Dedifferentiated amniotic fluid mesenchymal stem cell (primary cell): Measurements from ENCODE around the gene SDHB.

ENCODE experiments used
- DNase-seq: peaks from one replicate; pipeline ENCODE4 v3.0.0-alpha.2; 2016; ENCODE audit errors: extremely low spot score

SDHB gene

GRCh38 chr1:17012775-17013490, 40.9 kb downstream of the SDHB start:
- no peak for DNase-seq

- DNase-seq = peak; percentile 42
Observed at GRCh38 chr1:17011439-17012307, 42.2 kb downstream of the SDHB start, which contains the start of gene ATP13A2. Gene ATP13A2, minus strand, starts transcription at chr1:17011928. Its CDS starts 190 bp downstream, at chr1:17011738.

GRCh38 chr1:17011092-17011438, 42.8 kb downstream of the SDHB start:
- no peak for DNase-seq

GRCh38 chr1:17009706-17010105, 44.1 kb downstream of the SDHB start:
- no peak for DNase-seq

- no peak for DNase-seq
Observed at GRCh38 chr1:17008208-17008855, 45.5 kb downstream of the SDHB start.

- DNase-seq = no peak
Observed at GRCh38 chr1:17007121-17007520, 46.7 kb downstream of the SDHB start.

- no peak for DNase-seq
Observed at GRCh38 chr1:17005365-17005740, 48.5 kb downstream of the SDHB start.

- no peak for DNase-seq
Observed at GRCh38 chr1:17004466-17005364, 49.1 kb downstream of the SDHB start.

GRCh38 chr1:17002524-17002902, 51.3 kb downstream of the SDHB start:
- DNase-seq = no peak

- DNase-seq = no peak
Observed at GRCh38 chr1:17001760-17002523, 51.9 kb downstream of the SDHB start.

GRCh38 chr1:16999863-17000262, 54.0 kb downstream of the SDHB start:
- no peak for DNase-seq

- no peak for DNase-seq
Observed at GRCh38 chr1:16998589-16998988, 55.2 kb downstream of the SDHB start.

- DNase-seq = no peak
Observed at GRCh38 chr1:16996845-16997244, 57.0 kb downstream of the SDHB start.

GRCh38 chr1:16993521-16994038, 60.3 kb downstream of the SDHB start:
- DNase-seq = no peak

- DNase-seq = no peak
Observed at GRCh38 chr1:16992675-16993074, 61.2 kb downstream of the SDHB start.

GRCh38 chr1:16992102-16992501, 61.7 kb downstream of the SDHB start:
- no peak for DNase-seq

- no peak for DNase-seq
Observed at GRCh38 chr1:16991571-16991970, 62.3 kb downstream of the SDHB start.

- DNase-seq = no peak
Observed at GRCh38 chr1:16989676-16990391, 64.0 kb downstream of the SDHB start.

GRCh38 chr1:16988210-16988609, 65.6 kb downstream of the SDHB start:
- no peak for DNase-seq

- no peak for DNase-seq
Observed at GRCh38 chr1:16986962-16987361, 66.9 kb downstream of the SDHB start.
